Measurements from ENCODE around the gene PDE1C.

Gene PDE1C

DNA sequence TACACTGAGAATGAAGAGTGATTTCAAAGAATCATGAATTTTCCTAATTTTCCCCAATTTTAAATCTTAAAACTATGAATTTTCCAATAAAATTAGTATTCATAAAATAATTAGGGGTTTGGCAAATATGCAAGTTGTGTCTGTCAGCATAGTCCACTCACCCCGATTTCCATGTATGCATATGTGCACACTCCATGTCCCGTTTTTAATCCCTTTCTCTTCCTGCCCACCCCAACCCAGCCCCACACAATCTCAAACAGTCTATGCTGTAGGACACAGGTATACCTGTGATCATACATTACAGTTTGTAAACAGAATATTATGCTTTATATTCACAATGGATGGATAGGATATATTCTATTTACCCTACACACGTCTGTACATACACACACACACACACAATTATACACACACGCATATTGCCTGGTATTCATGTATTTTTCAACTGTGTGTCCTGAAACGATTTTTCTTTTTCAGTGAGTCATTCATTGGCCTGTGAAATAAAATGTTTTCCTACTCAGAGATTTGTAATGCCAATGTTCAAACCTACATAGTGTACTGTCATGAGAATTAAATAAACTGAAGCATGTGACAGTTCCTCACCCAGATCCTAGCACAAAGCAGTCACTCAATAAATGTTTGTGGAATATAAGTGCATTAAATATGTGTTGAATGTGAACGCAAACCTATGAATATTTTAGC is 144.3 kb downstream of the PDE1C start:
- H4K20me1 ChIP-seq (ENCODE audit: insufficient read depth, low read length), result no peaks in the 10 kb centered on the region
- H3K4me1 ChIP-seq (ENCODE audit: low read length), result no peaks in the 10 kb centered on the region
- H3K9me3 ChIP-seq (ENCODE audit: insufficient read depth, low read length), result no peaks in the 10 kb centered on the region
- no peaks in the 10 kb centered on the region for H3K27me3 ChIP-seq (ENCODE audit: low read depth, low read length)
- H3K4me2 ChIP-seq (ENCODE audit: low read length), result no peak overlapping the region
- no peak overlapping the region for H3K4me3 ChIP-seq (ENCODE audit: low read length)
- no peaks in the 10 kb centered on the region for H3K79me2 ChIP-seq (ENCODE audit: low read length)
- H3K27ac ChIP-seq (ENCODE audit: low read length), result no peak overlapping the region
- H3K36me3 ChIP-seq (replicated peaks; ENCODE audit: low read depth, low read length), result no peaks in the 10 kb centered on the region
- no peak for TF ChIP-seq CTCF (IDR thresholded peaks at IDR 0.05; ENCODE audit: low read depth, low read length)
- no peak for TF ChIP-seq EZH2phosphoT487 (IDR thresholded peaks at IDR 0.05; ENCODE audit: low read depth)
- H3K9ac ChIP-seq (ENCODE audit: low read length), result no peak overlapping the region
- no peak overlapping the region for H2AFZ ChIP-seq (ENCODE audit: low read depth, low read length)

GRCh38 chr7:31924251-31924650 is 146.0 kb downstream of the PDE1C start:
- Histone ChIP-seq H3K27me3 (ENCODE audit: low read depth, low read length) (no peaks in the 10 kb centered on the region), H3K4me3 (ENCODE audit: low read length) (no peak overlapping the region), H3K79me2 (ENCODE audit: low read length) (no peaks in the 10 kb centered on the region), H4K20me1 (ENCODE audit: insufficient read depth, low read length) (no peaks in the 10 kb centered on the region), H3K9ac (ENCODE audit: low read length) (no peak overlapping the region), H3K36me3 (replicated peaks; ENCODE audit: low read depth, low read length) (no peaks in the 10 kb centered on the region), H3K4me2 (ENCODE audit: low read length) (no peak overlapping the region), H2AFZ (ENCODE audit: low read depth, low read length) (no peak overlapping the region), H3K27ac (ENCODE audit: low read length) (no peak overlapping the region), H3K4me1 (ENCODE audit: low read length) (no peaks in the 10 kb centered on the region), H3K9me3 (ENCODE audit: insufficient read depth, low read length) (no peaks in the 10 kb centered on the region)
- TF ChIP-seq CTCF (IDR thresholded peaks at IDR 0.05; ENCODE audit: low read depth, low read length), result no peak
- TF ChIP-seq EZH2phosphoT487 (IDR thresholded peaks at IDR 0.05; ENCODE audit: low read depth), result no peak

DNA sequence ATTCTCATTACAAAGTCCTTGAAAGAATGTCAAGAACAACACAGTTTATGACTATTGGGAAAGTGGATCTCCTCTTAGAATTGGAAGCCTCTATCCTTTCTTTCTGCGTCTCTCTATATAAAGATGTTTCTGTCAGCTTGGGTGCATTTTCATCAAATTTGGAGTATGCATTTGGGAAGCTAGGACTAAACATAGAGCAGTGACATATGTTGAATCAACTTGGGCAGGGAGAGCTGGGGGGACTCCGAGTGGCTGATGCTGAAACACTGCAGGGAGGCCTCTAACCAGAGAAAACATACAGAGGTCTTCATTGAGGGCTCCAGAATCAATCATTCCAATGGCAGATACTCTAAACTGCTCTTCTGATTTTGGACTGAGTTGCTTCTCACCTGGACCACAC is 147.4 kb downstream of the PDE1C start:
- Histone ChIP-seq H4K20me1 (ENCODE audit: insufficient read depth, low read length) (no peaks in the 10 kb centered on the region), H3K9me3 (ENCODE audit: insufficient read depth, low read length) (no peaks in the 10 kb centered on the region), H3K4me2 (ENCODE audit: low read length) (no peak overlapping the region), H3K36me3 (replicated peaks; ENCODE audit: low read depth, low read length) (no peaks in the 10 kb centered on the region), H3K4me3 (ENCODE audit: low read length) (no peak overlapping the region), H3K4me1 (ENCODE audit: low read length) (no peaks in the 10 kb centered on the region), H3K27me3 (ENCODE audit: low read depth, low read length) (no peaks in the 10 kb centered on the region), H3K9ac (ENCODE audit: low read length) (no peak overlapping the region), H2AFZ (ENCODE audit: low read depth, low read length) (no peak overlapping the region), H3K79me2 (ENCODE audit: low read length) (no peaks in the 10 kb centered on the region), H3K27ac (ENCODE audit: low read length) (no peak overlapping the region)
- no peak for TF ChIP-seq EZH2phosphoT487 (IDR thresholded peaks at IDR 0.05; ENCODE audit: low read depth)

DNA sequence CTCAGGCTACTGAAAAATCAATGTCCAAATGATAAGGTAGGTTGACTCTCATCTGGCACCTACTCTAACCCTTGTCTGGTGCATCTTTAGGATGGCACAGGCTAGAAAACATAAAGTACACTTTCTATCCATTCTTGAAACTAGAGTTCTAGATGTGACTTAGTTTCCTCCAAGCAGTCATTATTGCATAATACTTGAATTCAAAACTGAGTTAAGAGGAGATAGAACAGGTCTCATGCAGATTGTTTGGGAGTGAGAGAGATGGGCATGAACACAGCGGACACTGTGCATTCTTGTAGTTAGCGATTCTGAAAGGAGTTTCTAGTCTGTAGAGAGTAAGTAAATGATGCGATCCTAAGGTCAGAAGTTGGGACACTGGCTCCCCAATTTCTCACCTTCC is 149.2 kb downstream of the PDE1C start:
- Histone ChIP-seq H2AFZ (ENCODE audit: low read depth, low read length) (no peak overlapping the region), H3K4me2 (ENCODE audit: low read length) (no peak overlapping the region), H3K27ac (ENCODE audit: low read length) (no peak overlapping the region), H3K4me1 (ENCODE audit: low read length) (no peaks in the 10 kb centered on the region), H3K9ac (ENCODE audit: low read length) (no peak overlapping the region), H3K27me3 (ENCODE audit: low read depth, low read length) (no peaks in the 10 kb centered on the region), H3K79me2 (ENCODE audit: low read length) (no peaks in the 10 kb centered on the region), H3K4me3 (ENCODE audit: low read length) (no peak overlapping the region), H3K36me3 (replicated peaks; ENCODE audit: low read depth, low read length) (no peaks in the 10 kb centered on the region), H3K9me3 (ENCODE audit: insufficient read depth, low read length) (no peaks in the 10 kb centered on the region), H4K20me1 (ENCODE audit: insufficient read depth, low read length) (no peaks in the 10 kb centered on the region)
- TF ChIP-seq EZH2phosphoT487 (IDR thresholded peaks at IDR 0.05; ENCODE audit: low read depth) (no peak), CTCF (IDR thresholded peaks at IDR 0.05; ENCODE audit: low read depth, low read length) (no peak)

Measured in OCI-LY3 (cell line).